Measurements from ENCODE around the gene DPF1. TPM values are rescaled to one million over a fixed set of nuclear protein-coding genes. Genes with fewer than 3 reads are reported as not detected.

The DPF1 gene
- total RNA-seq, 1 experiment from 2014 or later = 7.5 TPM

GRCh38 chr19:38267761-38268483 is 43.9 kb upstream of the DPF1 start:
- no peaks in the 10 kb centered on the region for H3K9me3 ChIP-seq (ENCODE audit: control insufficient read depth, insufficient read depth, low read depth, low read length)
- intact Hi-C loops (cut with micrococcal nuclease; ENCODE audit: unreplicated experiment) = no loop called here
- no TSS peak for BruUV-seq (replicated peaks)
- ChIA-PET CTCF (no interaction called here), POLR2A (interaction anchor here (0.6 kb wide), 2 partner anchors 31 to 386 kb away, joined by 9 to 12 read pairs; no protein-coding TSS in a partner anchor)
- H3K27me3 ChIP-seq (ENCODE audit: control insufficient read depth, insufficient read depth, low read length) = no peaks in the 10 kb centered on the region
- peaks cover 69% of the 10 kb centered on the region for H3K4me1 ChIP-seq (ENCODE audit: control insufficient read depth, insufficient read depth, low read length)
- in situ Hi-C loops (cut with HindIII; ENCODE audit: low pct_unique_long_range_greater_than_20kb, low sequenced_read_pairs) = no loop called here
- ATAC-seq = 0 out of 2 replicates have a peak, but pooled peaks have one; percentile 1
- H3K36me3 ChIP-seq (ENCODE audit: control insufficient read depth, insufficient read depth, low read length) = no peaks in the 10 kb centered on the region
- TF ChIP-seq CTCF (IDR thresholded peaks at IDR 0.05) (no peak), TCF7L2 (IDR thresholded peaks at IDR 0.05; ENCODE audit: low read depth, low read length) (no peak), POLR2AphosphoS5 (IDR thresholded peaks at IDR 0.05; ENCODE audit: low read depth, low read length) (peak; percentile 50; the same call in 1 of the 2 replicates), SIN3A (IDR thresholded peaks at IDR 0.05; ENCODE audit: borderline replicate concordance, insufficient read depth, low read depth, low read length) (no peak), REST (IDR thresholded peaks at IDR 0.05; ENCODE audit: insufficient read depth in 1 of 2, low read depth in 2 of 2, low read length in 1 of 2) (no peak)
- DNase-seq (ENCODE audit: low read depth, low spot score) = no peak
- peak overlapping the region; percentile 65 to 97 for H3K4me3 ChIP-seq (ENCODE audit: low read depth in 2 of 2, low read length in 2 of 2)
- H3K27ac ChIP-seq (ENCODE audit: low read length) = peak overlapping the region; percentile 99

GRCh38 chr19:38266981-38267597 is 43.1 kb upstream of the DPF1 start:
- H3K27ac ChIP-seq (ENCODE audit: low read length) = peak overlapping the region; percentile 99
- H3K27me3 ChIP-seq (ENCODE audit: control insufficient read depth, insufficient read depth, low read length) = no peaks in the 10 kb centered on the region
- in situ Hi-C loops (cut with HindIII; ENCODE audit: low pct_unique_long_range_greater_than_20kb, low sequenced_read_pairs) = no loop called here
- ATAC-seq = no peak
- CTCF ChIA-PET = interaction anchor here (0.5 to 0.8 kb wide), 3 partner anchors 12 to 808 kb away, joined by 3 to 7 read pairs (median 4); partner anchors contain the start of gene C19orf33
- H3K36me3 ChIP-seq (ENCODE audit: control insufficient read depth, insufficient read depth, low read length) = no peaks in the 10 kb centered on the region
- TF ChIP-seq REST (IDR thresholded peaks at IDR 0.05; ENCODE audit: insufficient read depth in 1 of 2, low read depth in 2 of 2, low read length in 1 of 2) (no peak), CTCF (IDR thresholded peaks at IDR 0.05) (no peak), SIN3A (IDR thresholded peaks at IDR 0.05; ENCODE audit: borderline replicate concordance, insufficient read depth, low read depth, low read length) (no peak), TCF7L2 (IDR thresholded peaks at IDR 0.05; ENCODE audit: low read depth, low read length) (no peak), POLR2AphosphoS5 (IDR thresholded peaks at IDR 0.05; ENCODE audit: low read depth, low read length) (no peak)
- H3K4me3 ChIP-seq (ENCODE audit: low read depth in 2 of 2, low read length in 2 of 2) = peak overlapping the region; percentile 65 to 97
- BruUV-seq (replicated peaks) = no TSS peak
- intact Hi-C loops (cut with micrococcal nuclease; ENCODE audit: unreplicated experiment) = no loop called here
- no peak for DNase-seq (ENCODE audit: low read depth, low spot score)
- POLR2A ChIA-PET = interaction anchor here (0.6 to 0.7 kb wide), 2 partner anchors 13 to 30 kb away, joined by 3 to 9 read pairs; no protein-coding TSS in a partner anchor
- no peaks in the 10 kb centered on the region for H3K9me3 ChIP-seq (ENCODE audit: control insufficient read depth, insufficient read depth, low read depth, low read length)
- H3K4me1 ChIP-seq (ENCODE audit: control insufficient read depth, insufficient read depth, low read length) = peaks cover 63% of the 10 kb centered on the region

All from Panc1 (cell line).